Measurements from ENCODE around the gene BIK.

DNA sequence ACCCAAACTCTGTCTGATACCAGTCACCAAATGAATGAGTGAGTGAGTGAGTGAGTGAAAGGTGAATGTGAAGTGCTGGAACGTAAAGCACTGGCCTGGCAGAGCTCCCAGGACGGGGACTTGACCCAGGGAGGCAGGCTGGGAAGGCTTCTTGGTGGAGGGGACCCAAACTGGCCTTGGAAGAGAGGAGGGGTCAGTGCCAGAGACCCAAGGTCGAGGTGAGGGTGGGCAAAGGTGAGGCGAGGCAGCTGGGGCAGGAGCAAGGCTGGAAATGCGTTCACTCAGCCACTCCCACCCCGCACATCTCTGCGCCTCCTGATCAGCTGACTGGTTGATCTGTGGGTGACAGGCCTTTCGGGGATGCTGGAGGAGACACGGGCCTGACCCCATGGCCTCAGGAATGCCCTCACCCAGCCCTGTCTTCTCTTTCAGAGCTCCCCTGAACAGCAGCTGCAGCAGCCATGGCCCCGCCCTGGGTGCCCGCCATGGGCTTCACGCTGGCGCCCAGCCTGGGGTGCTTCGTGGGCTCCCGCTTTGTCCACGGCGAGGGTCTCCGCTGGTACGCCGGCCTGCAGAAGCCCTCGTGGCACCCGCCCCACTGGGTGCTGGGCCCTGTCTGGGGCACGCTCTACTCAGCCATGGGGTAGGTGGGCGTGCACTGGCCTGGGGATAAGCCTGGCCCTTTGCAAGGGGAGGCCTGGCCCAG is 48.4 kb downstream of the BIK start:
- TF ChIP-seq, protein P1, sequence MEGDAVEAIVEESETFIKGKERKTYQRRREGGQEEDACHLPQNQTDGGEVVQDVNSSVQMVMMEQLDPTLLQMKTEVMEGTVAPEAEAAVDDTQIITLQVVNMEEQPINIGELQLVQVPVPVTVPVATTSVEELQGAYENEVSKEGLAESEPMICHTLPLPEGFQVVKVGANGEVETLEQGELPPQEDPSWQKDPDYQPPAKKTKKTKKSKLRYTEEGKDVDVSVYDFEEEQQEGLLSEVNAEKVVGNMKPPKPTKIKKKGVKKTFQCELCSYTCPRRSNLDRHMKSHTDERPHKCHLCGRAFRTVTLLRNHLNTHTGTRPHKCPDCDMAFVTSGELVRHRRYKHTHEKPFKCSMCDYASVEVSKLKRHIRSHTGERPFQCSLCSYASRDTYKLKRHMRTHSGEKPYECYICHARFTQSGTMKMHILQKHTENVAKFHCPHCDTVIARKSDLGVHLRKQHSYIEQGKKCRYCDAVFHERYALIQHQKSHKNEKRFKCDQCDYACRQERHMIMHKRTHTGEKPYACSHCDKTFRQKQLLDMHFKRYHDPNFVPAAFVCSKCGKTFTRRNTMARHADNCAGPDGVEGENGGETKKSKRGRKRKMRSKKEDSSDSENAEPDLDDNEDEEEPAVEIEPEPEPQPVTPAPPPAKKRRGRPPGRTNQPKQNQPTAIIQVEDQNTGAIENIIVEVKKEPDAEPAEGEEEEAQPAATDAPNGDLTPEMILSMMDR (conservative IDR thresholded peaks at IDR 0.05 in 1 of 2, IDR thresholded peaks at IDR 0.05 in 1 of 2; ENCODE audit: low read depth in 1 of 2, low read length in 2 of 2), result no peak
- TF ChIP-seq EZH2 (IDR thresholded peaks at IDR 0.05; ENCODE audit: low read length, missing control alignments), result no peak

All from fibroblast of lung (primary cell).